Fibroblast of pulmonary artery (primary cell): ENCODE measurements around the gene VSIG10L2.
A peak's percentile ranks its signal among the peaks of the same experiment; 100 is the strongest.

Experiments used
- DNase-seq: peaks from one replicate; pipeline ENCODE4 v3.0.0-alpha.2; 2010; ENCODE audit warnings: low read depth
- H3K4me3 ChIP-seq: replicated peaks from 2 replicates; pipeline ENCODE4 v1.5.1; 2011; ENCODE audit warnings: low read depth, mild to moderate bottlenecking, control low read depth, low read length, moderate library complexity
- CTCF ChIP-seq: IDR thresholded peaks from 2 replicates; pipeline ENCODE4 v1.5.1; 2011; ENCODE audit warnings: mild to moderate bottlenecking, control low read depth, low read length, inconsistent platforms; ENCODE audit errors: missing control alignments

Gene VSIG10L2

GRCh38 chr11:125990244-125990643, 44.4 kb downstream of the VSIG10L2 start:
- peak; percentile 44 for DNase-seq
- TF ChIP-seq CTCF: no peak
- no peak overlapping the region for H3K4me3 ChIP-seq

- TF ChIP-seq CTCF: no peak
- H3K4me3 ChIP-seq: no peak overlapping the region
- no peak for DNase-seq
These were observed 47.0 kb downstream of the VSIG10L2 start for GRCh38 chr11:125992893-125993292.

GRCh38 chr11:125994509-125994908, 48.7 kb downstream of the VSIG10L2 start:
- no peak for DNase-seq
- no peak for TF ChIP-seq CTCF
- H3K4me3 ChIP-seq: no peak overlapping the region

- H3K4me3 ChIP-seq: no peak overlapping the region
- DNase-seq: no peak
- no peak for TF ChIP-seq CTCF
These were observed 49.5 kb downstream of the VSIG10L2 start for GRCh38 chr11:125995313-125995712.

GRCh38 chr11:125998267-125998666, 52.4 kb downstream of the VSIG10L2 start:
- no peak for DNase-seq
- TF ChIP-seq CTCF: no peak
- no peak overlapping the region for H3K4me3 ChIP-seq

- no peak overlapping the region for H3K4me3 ChIP-seq
- TF ChIP-seq CTCF: no peak
- DNase-seq: no peak
These were observed 53.5 kb downstream of the VSIG10L2 start for GRCh38 chr11:125999234-125999880.

- H3K4me3 ChIP-seq: no peak overlapping the region
- no peak for TF ChIP-seq CTCF
- no peak for DNase-seq
These were observed 56.3 kb downstream of the VSIG10L2 start for GRCh38 chr11:126002181-126002580.
